GM10266 (cell line): ENCODE data around the gene TARS1.

Source experiments
- DNase-seq: peaks from one replicate; pipeline ENCODE4 v3.0.0; 2012; ENCODE audit errors: extremely low spot score
- CTCF ChIP-seq: IDR thresholded peaks from 2 replicates; pipeline ENCODE4 v1.5.1; 2012; ENCODE audit warnings: mild to moderate bottlenecking, low read depth; ENCODE audit not compliant: control insufficient read depth, insufficient read depth; ENCODE audit errors: missing control alignments

TARS1 gene

GRCh38 chr5:33423018-33423630 is 17.6 kb upstream of the TARS1 start:
- TF ChIP-seq CTCF = peak; percentile 1
- DNase-seq = no peak

- DNase-seq = no peak
- no peak for TF ChIP-seq CTCF
Observed at GRCh38 chr5:33425314-33425713, 15.5 kb upstream of the TARS1 start.

GRCh38 chr5:33430983-33431382 is 9.8 kb upstream of the TARS1 start:
- no peak for TF ChIP-seq CTCF
- DNase-seq = no peak

GRCh38 chr5:33432656-33433055 is 8.1 kb upstream of the TARS1 start:
- TF ChIP-seq CTCF = no peak
- no peak for DNase-seq

- no peak for TF ChIP-seq CTCF
- no peak for DNase-seq
Observed at GRCh38 chr5:33433303-33434240, 7.2 kb upstream of the TARS1 start.

GRCh38 chr5:33435893-33436490 is 4.8 kb upstream of the TARS1 start:
- peak; percentile 62 for DNase-seq
- TF ChIP-seq CTCF = peak; percentile 71

- TF ChIP-seq CTCF = no peak
- DNase-seq = no peak
Observed at GRCh38 chr5:33438996-33439395, 1.8 kb upstream of the TARS1 start.
